HG02610 (cell line): ENCODE measurements around the gene CXCL14.

ENCODE experiments used
- ATAC-seq: cut with Tn5 transposase; IDR thresholded peaks from one replicate; pipeline ENCODE4 v1.9.1; 2021; ENCODE audit warnings: mild to moderate bottlenecking, moderate library complexity; ENCODE audit not compliant: unreplicated experiment

The CXCL14 gene

DNA sequence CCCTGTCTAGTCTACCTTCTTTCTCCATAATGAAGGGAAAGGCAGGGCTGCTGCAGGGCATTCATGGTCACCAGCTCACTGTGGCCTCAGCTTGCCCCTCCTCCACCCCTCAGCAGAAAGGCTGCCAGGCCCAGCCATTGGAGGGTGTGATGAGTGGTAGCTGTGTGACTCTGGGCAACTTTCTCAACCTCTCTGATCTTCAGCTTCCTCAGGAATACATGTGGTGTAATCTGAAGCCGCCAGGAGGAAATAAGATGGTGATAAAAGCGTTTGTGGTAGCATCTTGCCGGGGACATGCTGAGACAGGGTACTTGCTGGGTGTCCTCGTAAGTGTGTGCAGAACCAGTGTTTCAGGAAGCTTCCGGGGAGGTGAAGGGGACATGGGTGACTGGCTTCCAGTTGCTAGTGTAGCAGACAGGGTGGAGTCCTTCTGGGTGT is 9.8 kb downstream of the CXCL14 start:
- ATAC-seq, result no peak

DNA sequence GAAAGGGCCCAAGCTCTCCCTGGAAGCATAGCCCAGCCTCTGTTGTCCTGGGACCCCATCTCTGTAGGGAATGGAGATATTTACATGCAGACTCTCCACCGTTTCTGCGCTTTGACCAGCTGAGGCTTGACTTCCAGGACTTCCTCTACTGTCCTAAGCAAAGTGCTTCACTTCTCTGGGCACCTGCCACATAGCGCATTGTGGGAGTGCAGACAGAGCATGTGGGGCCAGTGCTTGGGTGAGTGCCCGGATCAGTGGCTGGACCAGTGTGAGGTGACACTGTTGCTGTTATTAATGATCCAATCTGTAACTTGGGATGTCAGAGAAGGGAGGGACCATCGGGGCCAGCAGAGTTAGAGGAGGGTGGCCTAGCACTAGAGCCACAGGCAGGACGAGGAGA is 10.5 kb downstream of the CXCL14 start:
- ATAC-seq, result no peak

DNA sequence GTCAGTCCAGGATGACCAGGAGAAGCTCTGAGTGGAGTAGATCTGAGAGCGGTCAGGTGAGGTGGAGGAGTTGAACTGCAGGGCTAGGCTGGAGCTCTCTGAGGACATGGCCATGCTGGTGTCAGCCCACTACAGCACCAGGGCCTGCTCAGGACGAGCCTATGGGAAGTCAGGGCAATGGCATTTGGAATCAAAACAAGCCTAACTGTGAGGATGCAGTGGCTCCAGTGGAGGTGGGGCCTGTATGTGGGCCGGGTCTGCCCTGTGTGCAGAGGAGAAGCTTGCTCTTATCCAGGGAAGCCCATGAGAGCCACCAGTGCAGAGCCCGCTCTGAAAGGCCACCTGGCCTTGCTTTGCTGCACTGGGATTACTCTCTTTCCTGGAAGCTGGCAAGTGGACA is 11.1 kb downstream of the CXCL14 start:
- no peak for ATAC-seq

DNA sequence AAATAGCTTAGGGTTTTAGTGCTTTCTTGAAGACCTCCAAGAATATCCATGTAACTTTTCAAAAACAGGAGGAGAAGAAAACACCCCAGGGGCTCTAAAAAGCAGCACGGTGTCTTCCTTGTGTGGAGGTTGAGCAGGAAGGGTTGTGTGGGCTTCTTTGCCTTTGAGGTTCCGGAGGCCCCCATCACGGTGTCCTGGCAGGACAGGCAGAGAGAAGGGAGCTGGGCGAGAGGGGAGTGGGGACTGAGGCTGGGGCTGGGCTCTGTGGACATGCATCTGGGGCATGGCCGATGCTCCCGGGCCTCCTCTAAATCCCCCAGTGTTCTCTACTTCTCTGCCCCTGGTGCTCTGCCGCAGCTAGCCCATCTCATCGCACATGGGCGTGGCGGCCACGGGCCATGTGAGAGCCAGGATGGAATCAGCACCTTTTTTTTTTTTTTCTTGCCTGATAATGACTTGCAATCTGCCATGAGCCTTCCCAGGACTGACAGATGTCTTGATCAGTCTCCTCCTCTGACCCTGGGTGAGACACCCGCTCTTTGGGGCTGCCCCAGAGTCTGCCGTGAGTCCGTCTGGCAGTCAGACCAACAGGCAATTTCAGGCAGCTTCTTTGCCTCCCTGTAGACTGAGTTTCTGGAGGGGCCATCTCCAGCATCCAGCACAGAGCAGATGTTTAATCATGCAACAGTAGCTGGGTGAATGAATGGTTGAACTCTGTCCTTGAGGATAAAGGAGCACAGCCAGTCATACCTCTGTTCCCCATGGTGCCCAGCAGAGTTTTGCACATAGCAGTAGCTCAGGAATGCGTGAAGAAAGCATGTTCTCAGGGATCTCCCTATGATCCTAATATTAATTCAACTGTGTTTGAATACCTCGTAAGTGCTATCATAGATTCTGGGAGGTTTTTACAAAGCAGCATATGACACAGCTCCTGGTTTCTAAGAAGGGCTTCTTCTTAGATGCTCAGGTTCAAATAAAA is 12.1 kb downstream of the CXCL14 start:
- no peak for ATAC-seq

DNA sequence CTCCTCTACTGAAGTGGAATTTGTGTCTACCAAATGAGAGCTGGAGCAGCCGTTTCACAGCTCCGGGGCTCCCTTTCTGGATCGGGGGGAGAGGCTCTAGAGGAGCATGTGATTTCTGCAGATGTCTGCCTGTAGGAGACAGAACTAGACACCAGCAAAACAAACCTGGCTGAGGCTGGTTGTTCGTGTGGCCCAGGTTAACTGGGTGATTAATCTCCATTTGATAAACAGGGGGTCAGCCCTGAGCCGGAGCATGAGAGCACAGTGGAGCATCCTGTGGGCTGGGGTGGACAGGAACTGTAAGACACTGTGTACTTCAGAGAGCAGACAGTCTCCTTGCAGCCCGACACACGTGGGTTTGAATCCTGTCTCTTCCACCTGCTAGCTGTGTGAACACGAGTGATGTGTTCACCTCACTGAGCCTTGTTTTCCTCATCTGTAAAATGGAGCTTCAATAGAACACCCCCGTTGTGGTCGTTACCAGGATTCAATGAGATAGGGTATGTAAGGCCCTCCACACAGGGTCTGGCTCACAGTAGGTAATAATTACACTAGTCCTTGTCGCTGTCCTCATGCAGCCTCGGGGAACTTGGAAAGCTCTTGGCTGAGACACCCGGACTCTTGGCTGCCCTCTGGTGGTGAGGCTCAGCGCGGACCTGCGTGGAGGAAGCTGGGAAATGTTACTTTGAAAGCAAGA is 12.9 kb downstream of the CXCL14 start:
- ATAC-seq, result no peak

DNA sequence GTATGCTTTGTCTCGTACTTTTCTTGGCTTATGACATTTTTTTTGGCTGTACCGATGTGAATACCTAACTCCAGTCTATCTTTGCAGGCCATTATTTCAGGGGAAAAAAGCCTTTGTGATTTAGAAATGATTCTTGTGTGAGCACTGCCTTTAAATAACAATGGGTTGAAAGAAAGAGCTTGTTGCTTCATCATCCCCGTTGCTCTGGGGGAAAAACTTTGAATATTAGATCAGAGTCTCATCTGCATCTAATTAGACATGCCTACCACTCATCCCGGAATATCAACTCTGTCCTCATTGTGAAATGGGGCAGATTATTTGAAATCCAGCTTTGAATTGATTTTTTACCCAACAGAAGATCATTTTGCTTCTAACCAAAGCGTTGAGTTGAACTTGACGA is 13.5 kb downstream of the CXCL14 start:
- ATAC-seq, result no peak

DNA sequence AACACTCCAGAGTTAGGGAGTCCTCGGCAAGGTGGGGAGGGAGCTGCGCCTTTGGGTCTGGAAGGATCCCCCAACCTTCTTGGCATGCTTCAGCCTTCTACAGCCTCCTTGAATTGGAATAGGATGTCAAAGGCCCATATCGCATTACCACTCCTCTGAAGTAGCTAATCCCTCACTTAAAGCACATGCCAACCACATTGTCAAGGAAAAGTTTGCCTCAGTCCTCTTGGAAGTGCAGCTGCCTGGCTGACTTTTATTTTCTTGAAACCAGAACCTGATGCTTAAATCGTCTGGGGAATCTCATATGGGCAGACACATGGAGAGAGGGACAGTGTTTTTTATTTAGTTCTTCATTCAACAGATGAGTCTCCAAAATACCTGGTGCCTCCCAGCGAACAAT is 14.5 kb downstream of the CXCL14 start:
- no peak for ATAC-seq

DNA sequence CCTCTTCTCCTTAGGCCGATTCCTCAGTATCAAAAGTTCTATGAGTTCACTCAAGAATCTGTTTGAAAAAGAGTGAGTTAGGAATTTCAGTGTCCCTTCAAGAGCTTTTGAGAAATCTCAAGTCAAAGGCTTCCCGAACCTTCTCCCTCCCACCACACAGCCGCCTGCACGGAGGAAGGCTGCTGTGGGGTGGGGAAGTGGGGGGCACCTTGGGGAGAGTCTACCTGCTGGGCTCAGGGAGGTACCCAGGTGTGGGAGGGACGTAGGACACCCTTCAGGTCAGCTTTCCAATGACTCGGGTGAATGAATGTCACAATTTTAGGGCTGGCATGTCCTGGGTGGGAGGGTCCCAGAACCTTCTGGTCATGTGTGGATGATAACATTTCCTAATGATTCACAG is 17.5 kb downstream of the CXCL14 start:
- ATAC-seq, result no peak

DNA sequence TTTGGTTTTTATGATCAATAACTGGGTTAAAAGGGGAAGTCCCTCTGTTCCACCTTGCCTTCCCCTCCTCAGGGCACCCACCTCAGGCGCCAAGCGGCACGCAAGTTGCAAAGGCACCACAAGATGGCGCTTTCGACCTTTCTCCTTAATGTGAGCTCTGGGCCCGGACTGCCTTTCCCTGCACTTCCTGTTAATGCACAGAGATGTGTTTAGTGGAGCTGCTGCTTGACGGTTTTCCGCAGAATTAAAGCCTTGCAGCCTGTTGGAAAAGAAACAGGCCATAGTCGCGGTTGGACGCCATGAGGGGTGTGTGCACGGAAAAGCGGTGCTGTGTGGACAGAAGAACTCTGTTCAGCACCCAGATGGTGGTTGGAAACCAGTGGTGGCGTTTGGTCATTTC is 17.9 kb downstream of the CXCL14 start:
- peak; percentile 94 for ATAC-seq

DNA sequence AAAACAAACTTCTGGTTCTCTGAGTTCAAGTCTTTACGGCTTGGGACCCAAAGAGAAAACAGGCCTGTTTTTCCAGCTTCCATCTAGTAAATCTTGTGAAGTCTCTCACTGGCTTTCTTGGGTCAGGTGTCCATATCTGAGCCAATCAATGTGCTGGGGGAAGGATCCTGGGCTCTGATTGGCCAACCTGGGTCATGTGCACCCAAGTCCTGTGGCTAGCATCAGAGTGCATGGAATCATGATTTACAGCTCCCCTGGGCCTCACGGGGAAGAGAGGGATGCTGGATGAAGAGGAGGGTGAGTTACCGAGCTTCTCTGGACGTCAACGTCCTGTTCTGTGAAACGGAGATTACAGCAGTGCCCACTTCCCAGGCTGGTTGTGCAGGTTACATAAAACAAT is 19.4 kb downstream of the CXCL14 start:
- no peak for ATAC-seq

DNA sequence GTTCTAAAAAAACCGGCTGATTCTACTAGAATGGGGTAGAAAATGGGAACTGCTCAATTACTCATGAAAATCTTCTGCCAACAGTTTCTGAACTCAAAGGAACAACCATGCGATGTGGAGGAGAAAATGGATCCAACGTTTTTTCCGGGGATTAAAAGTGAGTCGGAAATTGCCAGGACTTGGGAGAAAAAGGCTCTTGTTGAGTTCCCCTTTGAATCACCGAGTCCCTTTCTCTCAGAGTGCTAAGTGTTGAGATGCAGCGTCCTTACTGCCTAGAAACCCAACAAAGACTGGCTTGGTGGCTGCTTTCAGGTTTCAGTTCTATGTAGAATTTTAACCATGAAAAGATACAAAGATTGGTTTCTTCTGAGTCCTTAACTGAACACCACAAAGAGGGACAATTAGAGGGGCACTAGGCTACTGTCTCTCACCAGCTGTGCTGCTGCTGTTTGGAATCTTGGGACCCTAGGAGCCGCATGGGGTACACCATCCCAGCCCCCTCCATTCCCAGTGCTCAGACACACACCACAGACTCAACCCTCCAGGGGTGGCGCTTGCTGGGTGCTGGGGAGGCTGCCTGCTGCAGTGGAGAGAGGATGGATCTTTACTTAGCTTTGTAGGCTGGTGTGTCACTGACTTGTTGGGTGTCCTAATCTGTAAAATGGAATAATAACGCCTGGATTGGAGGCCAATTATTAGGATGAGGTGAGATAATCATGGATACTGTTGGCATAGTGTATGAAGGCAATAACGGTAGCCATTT is 21.5 kb downstream of the CXCL14 start:
- ATAC-seq, result no peak

DNA sequence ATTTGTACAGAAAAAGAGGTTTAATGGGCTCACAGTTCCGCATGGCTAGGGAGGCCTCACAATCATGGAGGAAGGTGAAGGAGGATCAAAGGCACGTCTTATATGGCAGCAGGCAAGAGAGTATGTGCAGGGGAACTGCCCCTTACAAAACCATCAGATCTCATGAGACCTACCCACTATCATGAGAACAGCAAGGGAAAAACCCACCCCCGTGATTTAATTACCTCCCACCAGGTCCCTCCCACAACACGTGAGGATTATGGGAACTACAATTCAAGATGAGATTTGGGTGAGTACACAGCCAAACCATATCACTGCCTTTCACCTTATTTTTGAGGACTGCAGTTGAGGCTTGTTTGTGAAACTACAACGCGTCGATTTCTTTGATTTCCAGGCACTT is 22.2 kb downstream of the CXCL14 start:
- ATAC-seq, result no peak

DNA sequence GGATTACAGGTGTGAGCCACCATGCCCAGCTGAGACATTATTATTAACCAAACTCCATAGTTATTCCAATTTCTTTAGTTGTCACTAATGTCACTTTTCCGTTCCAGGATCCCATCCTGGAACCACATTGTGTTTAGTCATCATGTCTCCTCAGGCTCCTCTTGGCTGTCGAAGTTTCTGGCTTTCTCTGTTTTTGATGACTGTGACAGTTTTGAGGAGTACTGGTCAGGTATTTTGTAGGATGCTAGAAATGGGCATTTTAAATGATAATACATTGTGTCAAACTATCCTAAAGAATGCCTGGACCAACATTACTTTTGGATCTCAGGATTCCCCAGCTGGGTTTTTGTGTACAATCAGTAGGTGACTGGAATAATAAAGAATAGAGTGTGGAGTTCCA is 23.3 kb downstream of the CXCL14 start:
- ATAC-seq, result no peak

DNA sequence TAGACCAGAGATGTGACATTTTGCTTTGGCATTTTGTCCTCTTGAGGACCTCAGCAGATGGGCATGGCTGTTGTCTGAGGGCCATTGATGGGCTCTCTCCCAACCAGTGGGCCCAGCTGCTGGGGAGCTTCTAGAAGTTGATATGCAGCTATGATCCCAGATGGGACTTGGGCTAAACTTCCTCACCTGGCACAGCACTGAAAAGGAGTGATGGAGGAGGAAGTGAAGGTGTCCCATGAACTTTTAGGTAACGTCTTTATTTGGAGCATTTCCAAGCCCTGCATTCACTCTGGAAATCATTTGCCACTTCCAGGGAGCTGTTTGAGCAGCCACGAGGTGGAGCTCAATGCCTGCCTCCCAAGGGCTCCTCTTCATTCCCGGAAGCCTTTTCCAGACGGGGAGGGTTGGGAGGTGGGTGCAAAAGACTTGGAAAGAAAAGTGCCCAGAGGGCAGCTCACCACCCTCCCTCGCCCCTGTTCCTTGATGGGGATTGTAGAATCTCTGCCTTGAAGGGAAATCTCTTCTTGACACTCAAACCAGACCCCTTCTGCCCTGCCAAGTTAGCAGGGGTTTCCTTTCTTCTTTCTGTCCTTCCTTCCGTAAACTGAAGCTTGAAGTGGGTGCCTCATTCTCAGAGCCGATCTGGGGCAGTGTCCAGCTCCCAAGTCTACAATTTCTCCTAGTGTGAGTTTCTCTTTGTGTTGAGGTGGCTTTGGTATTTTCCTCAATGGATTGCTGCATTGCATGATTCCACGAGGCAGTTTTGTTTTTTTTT is 24.9 kb downstream of the CXCL14 start:
- ATAC-seq, result no peak

DNA sequence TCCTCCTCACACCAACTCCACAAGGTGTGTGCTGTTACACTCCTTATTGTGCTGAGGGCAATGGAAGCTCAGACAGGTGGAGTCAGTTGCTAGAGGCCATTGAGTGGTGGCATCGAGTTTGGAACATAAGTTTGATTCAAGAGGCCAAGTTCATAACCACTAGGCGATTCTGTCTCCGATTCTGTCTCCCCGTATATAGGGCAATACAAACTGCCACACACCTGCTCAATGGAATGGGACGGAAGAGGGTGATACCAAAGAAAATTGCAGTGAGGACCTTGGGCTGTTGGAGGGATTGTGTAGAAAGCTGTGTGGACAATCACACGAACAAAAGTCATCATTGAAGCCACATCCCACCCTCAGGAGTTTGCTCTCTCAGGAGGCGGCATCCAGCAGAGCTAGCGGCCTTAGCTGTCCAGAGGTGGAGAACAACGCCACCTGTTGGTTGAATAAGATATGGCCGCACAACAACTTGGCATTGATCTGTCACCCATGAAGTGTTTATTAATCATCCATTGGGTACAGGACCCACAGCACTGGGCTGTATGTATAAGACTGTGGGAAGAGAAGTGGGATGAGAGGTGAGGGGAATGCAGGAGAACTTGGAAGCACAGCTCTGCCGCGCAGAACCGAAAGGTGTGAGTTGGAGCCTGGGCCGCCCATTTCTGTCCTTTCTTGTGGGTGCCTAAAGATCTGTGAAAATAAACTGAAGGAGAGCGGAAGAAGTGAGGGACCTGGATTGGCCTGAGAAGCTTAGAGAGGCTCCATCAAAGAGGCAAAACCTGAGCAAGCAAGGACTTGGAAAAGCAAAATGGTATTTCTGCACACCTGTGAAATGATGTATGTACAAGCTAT is 27.0 kb downstream of the CXCL14 start:
- no peak for ATAC-seq

DNA sequence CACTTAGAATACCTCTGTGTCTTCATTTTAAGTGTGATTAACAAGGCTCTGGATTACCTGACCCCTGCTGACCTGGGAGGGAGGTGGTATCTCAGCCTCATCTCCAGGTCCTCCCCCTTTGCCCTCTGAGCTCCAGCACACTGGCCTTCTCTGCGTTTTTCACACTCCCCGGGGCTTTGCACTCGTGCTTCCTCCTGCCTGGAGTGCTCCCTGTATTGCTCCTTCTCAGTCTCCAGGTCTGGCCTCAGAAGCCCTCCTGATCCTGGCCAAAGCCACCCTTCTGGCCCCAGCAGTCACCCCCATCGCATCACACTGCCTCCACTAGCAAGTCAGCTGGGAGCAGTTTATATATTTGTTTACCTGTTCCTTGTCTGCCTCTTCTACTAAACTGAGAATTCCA is 29.4 kb downstream of the CXCL14 start:
- no peak for ATAC-seq

DNA sequence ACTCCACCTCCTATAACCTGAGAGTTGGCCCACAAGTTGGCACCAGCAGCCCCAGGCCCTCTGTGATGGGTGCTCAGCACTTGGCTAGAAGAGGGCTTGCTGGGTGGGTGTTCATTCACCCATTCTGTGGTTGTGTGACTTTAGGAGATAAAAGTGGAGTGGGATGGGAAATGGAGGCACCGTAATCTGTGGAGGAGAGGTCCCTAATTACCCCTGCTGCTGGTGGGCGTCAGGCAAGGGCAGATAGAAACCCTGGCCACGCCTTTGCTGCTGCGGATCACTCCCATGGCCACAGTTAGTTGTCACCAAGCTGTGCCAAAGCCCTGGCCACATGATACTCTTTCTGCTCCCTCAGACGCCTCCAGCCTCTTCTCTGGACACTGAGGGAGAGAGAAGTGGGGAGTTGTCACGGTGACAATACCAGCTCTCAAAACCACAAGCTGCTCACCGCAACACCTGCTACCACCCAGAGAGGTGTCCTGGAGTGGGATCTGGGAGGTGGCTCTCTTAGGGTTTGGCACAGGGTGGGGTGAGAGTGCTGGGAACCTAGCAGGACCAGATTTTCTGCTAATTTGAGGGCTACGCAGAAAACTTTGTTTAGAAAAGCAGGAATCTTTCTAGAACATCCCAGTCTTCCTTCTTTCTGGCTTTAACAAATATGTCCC is 31.1 kb downstream of the CXCL14 start:
- ATAC-seq, result no peak

DNA sequence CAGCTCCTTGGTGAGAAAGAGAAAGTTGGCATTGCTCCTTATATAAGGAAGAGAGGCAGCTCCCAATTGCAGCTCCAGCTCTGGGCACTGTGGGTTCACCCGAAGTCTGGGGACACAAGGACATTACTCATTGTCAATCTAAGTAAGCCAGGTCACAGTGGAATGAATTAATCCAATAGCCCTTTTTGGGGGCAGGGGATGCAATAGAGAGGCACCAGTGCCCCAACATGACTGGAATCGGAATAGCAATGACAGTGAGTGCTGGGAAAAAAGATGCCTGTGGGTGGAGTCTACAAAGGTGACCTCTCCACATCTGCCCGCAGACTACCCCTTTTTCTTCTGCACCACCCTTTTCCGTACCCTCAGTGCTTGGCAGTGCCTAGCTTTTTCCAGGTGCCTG is 31.9 kb downstream of the CXCL14 start:
- no peak for ATAC-seq

DNA sequence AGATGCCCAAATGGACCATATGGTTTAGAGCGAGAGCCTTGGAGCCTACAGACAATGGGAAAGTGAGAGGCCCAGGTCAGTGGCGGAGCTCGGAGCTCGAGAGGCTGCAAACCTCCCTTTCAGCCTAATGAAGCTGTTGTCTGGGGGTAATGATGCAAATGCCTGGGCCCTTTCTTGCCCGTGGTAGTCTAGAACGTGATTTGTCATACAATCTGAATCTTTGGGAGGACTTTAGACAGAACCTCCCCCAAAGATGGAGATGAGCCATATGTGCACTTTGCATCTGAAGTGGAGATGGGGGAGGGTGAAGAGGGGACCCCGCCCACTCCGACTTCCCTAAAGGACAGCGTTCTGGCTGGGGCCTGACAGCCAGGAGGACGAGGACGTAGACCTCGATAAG is 32.7 kb downstream of the CXCL14 start:
- no peak for ATAC-seq
